OCI-LY7 (cell line): ENCODE data around the gene CT45A8. TPM values are rescaled to one million over a fixed set of nuclear protein-coding genes. Genes with fewer than 3 reads are reported as not detected.
"Not testable (repeated sequence)": the region's sequence is repeated elsewhere in the genome, so short reads cannot be mapped to it uniquely, and the experiment has no call there.

Experiments
- BruUV-seq: library from RNA; stranded (reverse); fragments of 400-500 nt; replicated peaks from 2 replicates; lab custom pipeline; 2021; lab: Mats Ljungman, UMichigan
- CTCF ChIA-PET: fragments of 300-600 bp; sonication (Branson Sonifier 250); formaldehyde crosslinking; loops from one replicate; lab custom pipeline; 2022; ENCODE audit warnings: antibody characterized with exemption; ENCODE audit not compliant: unreplicated experiment; lab: Charles Lee
- POLR2A ChIA-PET: fragments of 300-600 bp; sonication (Branson Sonifier 250); formaldehyde crosslinking; loops from one replicate; lab custom pipeline; 2022; ENCODE audit warnings: antibody characterized with exemption; lab: Charles Lee
- DNase-seq: peaks from one replicate; pipeline ENCODE4 v3.0.0-alpha.2; 2015; ENCODE audit warnings: low spot score
- H2AFZ ChIP-seq: fragments of 200-600 bp; sonication (generic), shearing (Covaris generic); 2 replicates; pipeline ENCODE4 v1.6.1; 2014; ENCODE audit warnings: mild to moderate bottlenecking, antibody characterized with exemption, low read length, moderate library complexity
- H3K27ac ChIP-seq: fragments of 200-600 bp; sonication (generic); 2 replicates; pipeline ENCODE4 v1.5.1; 2014; ENCODE audit warnings: mixed run types, low read depth, mild to moderate bottlenecking, moderate library complexity, low read length, inconsistent platforms; ENCODE audit not compliant: poor library complexity, severe bottlenecking
- H3K36me3 ChIP-seq: fragments of 200-600 bp; sonication (generic); 2 replicates; pipeline ENCODE4 v1.6.1; 2014; ENCODE audit warnings: mild to moderate bottlenecking, antibody characterized with exemption, low read length, moderate library complexity, mixed read lengths; ENCODE audit not compliant: insufficient read depth
- H3K4me1 ChIP-seq: fragments of 200-600 bp; sonication (generic); 2 replicates; pipeline ENCODE4 v1.5.1; 2014; ENCODE audit warnings: mild to moderate bottlenecking, low read length; ENCODE audit not compliant: insufficient read depth, poor library complexity, severe bottlenecking
- H3K4me2 ChIP-seq: fragments of 200-600 bp; sonication (generic); 2 replicates; pipeline ENCODE4 v1.6.1; 2014; ENCODE audit warnings: mild to moderate bottlenecking, low read length
- H3K4me3 ChIP-seq: fragments of 200-600 bp; sonication (generic); 2 replicates; pipeline ENCODE4 v1.5.1; 2014; ENCODE audit warnings: mild to moderate bottlenecking, low read depth, low read length; ENCODE audit not compliant: poor library complexity, severe bottlenecking
- H3K79me2 ChIP-seq: fragments of 200-600 bp; sonication (generic); 2 replicates; pipeline ENCODE4 v1.6.1; 2016; ENCODE audit warnings: low read depth, mild to moderate bottlenecking, low read length, moderate library complexity, mixed read lengths; ENCODE audit not compliant: insufficient read depth
- H3K9me2 ChIP-seq: fragments of 200-600 bp; sonication (generic); 2 replicates; pipeline ENCODE4 v1.6.1; 2016; ENCODE audit warnings: mild to moderate bottlenecking, low read length, mixed read lengths; ENCODE audit not compliant: insufficient read depth
- H3K9me3 ChIP-seq: fragments of 200-600 bp; sonication (generic); 2 replicates; pipeline ENCODE4 v1.6.1; 2014; ENCODE audit warnings: mild to moderate bottlenecking, mixed run types, low read length, mixed read lengths
- H4K20me1 ChIP-seq: fragments of 200-600 bp; sonication (generic); 2 replicates; pipeline ENCODE4 v1.6.1; 2014; ENCODE audit warnings: mild to moderate bottlenecking, antibody characterized with exemption, low read length, moderate library complexity, mixed read lengths; ENCODE audit not compliant: insufficient read depth
- CTCF ChIP-seq: fragments of 200-600 bp; sonication (generic); conservative IDR thresholded peaks from 2 replicates; pipeline ENCODE4 v1.5.1; 2014; ENCODE audit warnings: mild to moderate bottlenecking, antibody characterized with exemption, low read length, moderate library complexity, mixed read lengths
- EZH2phosphoT487 ChIP-seq: fragments of 200-600 bp; sonication (generic); IDR thresholded peaks from 2 replicates; pipeline ENCODE4 v1.6.1; 2018; ENCODE audit warnings: low read depth, borderline replicate concordance, mild to moderate bottlenecking, mixed run types, antibody characterized with exemption, low read length, moderate library complexity, mixed read lengths
- intact Hi-C: fragments of 100-400 bp; cut with micrococcal nuclease; formaldehyde crosslinking; loops from one replicate; pipeline ENCODE4 v1.10.0; 2022; ENCODE audit not compliant: unreplicated experiment
- total RNA-seq, 2 experiments: library from RNA; depleted of rRNA in 1 of 2; stranded (reverse); fragments of >200 nt in 1 of 2; shearing (Covaris generic) in 1 of 2; gene quantifications; 2 replicates each; pipeline ENCODE4 v1.2.3, GENCODE V29; 2014 to 2022

Gene CT45A8
- total RNA-seq, 2 experiments from 2014 or later, result not detected

- no peak for DNase-seq
- ChIA-PET CTCF (no interaction called here), POLR2A (no interaction called here)
- intact Hi-C loops, result no loop called here
- Histone ChIP-seq H2AFZ (no peak overlapping the region), H3K4me2 (no peak overlapping the region), H3K27ac (no peak overlapping the region), H3K4me1 (no peaks in the 10 kb centered on the region), H3K4me3 (no peak overlapping the region), H3K9me3 (no peaks in the 10 kb centered on the region), H4K20me1 (no peaks in the 10 kb centered on the region), H3K79me2 (no peaks in the 10 kb centered on the region), H3K9me2 (no peaks in the 10 kb centered on the region), H3K36me3 (no peaks in the 10 kb centered on the region)
- TF ChIP-seq EZH2phosphoT487 (no peak), CTCF (no peak)
- no TSS peak for BruUV-seq
These were observed 35.8 kb upstream of the CT45A8 start for GRCh38 chrX:135890087-135890585.

GRCh38 chrX:135888976-135889375, 34.6 kb upstream of the CT45A8 start:
- BruUV-seq, H3K4me3 ChIP-seq, H3K9me2 ChIP-seq, H3K4me1 ChIP-seq, H2AFZ ChIP-seq, POLR2A ChIA-PET, H3K79me2 ChIP-seq, H3K36me3 ChIP-seq, H4K20me1 ChIP-seq, H3K4me2 ChIP-seq, CTCF ChIA-PET, H3K27ac ChIP-seq, intact Hi-C loops, H3K9me3 ChIP-seq: not testable (repeated sequence)
- peak; percentile 57 for TF ChIP-seq CTCF
- peak; percentile 18 for DNase-seq

GRCh38 chrX:135888230-135888629, 33.9 kb upstream of the CT45A8 start:
- BruUV-seq, POLR2A ChIA-PET: not testable (repeated sequence)

GRCh38 chrX:135882741-135883140, 28.4 kb upstream of the CT45A8 start:
- H3K4me3 ChIP-seq, DNase-seq, intact Hi-C loops, H4K20me1 ChIP-seq, H3K79me2 ChIP-seq, BruUV-seq, H3K9me3 ChIP-seq, H3K36me3 ChIP-seq, H2AFZ ChIP-seq, H3K4me2 ChIP-seq, POLR2A ChIA-PET, H3K4me1 ChIP-seq, H3K9me2 ChIP-seq, H3K27ac ChIP-seq, CTCF ChIA-PET: not testable (repeated sequence)

More at GRCh38 chrX:135888230-135888629, 33.9 kb upstream of the CT45A8 start:
- H3K4me2 ChIP-seq, H4K20me1 ChIP-seq, H3K27ac ChIP-seq, H3K4me1 ChIP-seq, H3K36me3 ChIP-seq, H3K9me2 ChIP-seq, H3K4me3 ChIP-seq, CTCF ChIA-PET, H3K79me2 ChIP-seq, intact Hi-C loops, H2AFZ ChIP-seq, DNase-seq, H3K9me3 ChIP-seq: not testable (repeated sequence)

- H3K4me2 ChIP-seq, BruUV-seq, H4K20me1 ChIP-seq, H3K27ac ChIP-seq, H3K9me2 ChIP-seq, H3K36me3 ChIP-seq, intact Hi-C loops, H3K9me3 ChIP-seq, POLR2A ChIA-PET, H2AFZ ChIP-seq, H3K4me1 ChIP-seq, H3K4me3 ChIP-seq, H3K79me2 ChIP-seq, CTCF ChIA-PET, DNase-seq: not testable (repeated sequence)
These were observed 17.4 kb upstream of the CT45A8 start, which contains the start of gene CT45A9 for GRCh38 chrX:135871712-135872111. TSS of gene CT45A9 (minus strand) at chrX:135871812. CDS start at chrX:135868061, 3,751 bp downstream.
